Esophagus squamous epithelium (tissue), 5 donors: ENCODE results near the gene LRRN3. TPM values are rescaled to one million over a fixed set of nuclear protein-coding genes. Genes with fewer than 3 reads are reported as not detected.

ENCODE experiments used
- DNase-seq: peaks from one replicate; lab custom pipeline; 2025; lab: John Stamatoyannopoulos, UW
- H3K27ac ChIP-seq, 4 donors: fragments of 200-600 bp; sonication (generic); one replicate each; pipeline ENCODE4 v1.5.1; 2016 to 2019; ENCODE audit warnings: mild to moderate bottlenecking in 1 of 4
- H3K27me3 ChIP-seq, 4 donors: fragments of 200-600 bp; sonication (generic); 1 replicate in 3 of 4; 2 replicates in 1 of 4; pipeline versions ENCODE4 v1.5.1 to v1.6.0; 2017 to 2021; ENCODE audit warnings: antibody characterized with exemption in 1 of 4
- H3K36me3 ChIP-seq, 3 donors: fragments of 200-600 bp; sonication (generic); one replicate each; pipeline ENCODE4 v1.5.1; 2016 to 2019
- H3K4me1 ChIP-seq, 3 donors: fragments of 200-600 bp; sonication (generic); one replicate each; pipeline ENCODE4 v1.5.1; 2017 to 2019
- H3K4me3 ChIP-seq, 4 donors: fragments of 200-600 bp; sonication (generic); 1 replicate in 3 of 4; 2 replicates in 1 of 4; pipeline ENCODE4 v1.5.1; 2016 to 2019; ENCODE audit warnings: mild to moderate bottlenecking in 2 of 4, moderate library complexity in 1 of 4
- H3K9me3 ChIP-seq, 3 donors: fragments of 200-600 bp; sonication (generic); one replicate each; pipeline ENCODE4 v1.5.1; 2016 to 2019
- POLR2A ChIP-seq, 4 donors: fragments of 450-650 bp; IDR thresholded peaks; one replicate each; pipeline ENCODE4 v1.6.1; 2017; ENCODE audit warnings: antibody characterized with exemption in 4 of 4, mild to moderate bottlenecking in 4 of 4, moderate library complexity in 3 of 4
- WGBS, 2 donors: methylation state at CpG; one replicate each; pipeline ENCODE4 v1.1.5; 2018; 5-methylcytosine and 5-hydroxymethylcytosine counted together
- intact Hi-C: fragments of 100-400 bp; cut with DNase I; formaldehyde crosslinking; loops from one replicate; pipeline ENCODE4 v1.15.0; 2022
- total RNA-seq, 4 donors: library from RNA; depleted of rRNA; stranded (reverse); fragments of >200 nt; gene quantifications; one replicate each; pipeline ENCODE4 v1.1.0, GENCODE V29; 2016
- TF ChIP-seq, protein P1 (sequence below), 6 experiments: fragments of 450-650 bp in 4 of 6; fragments of 200-600 bp in 2 of 6; sonication (generic) in 2 of 6; IDR thresholded peaks; one replicate each; pipeline ENCODE4 v1.5.1; 2016 to 2019; ENCODE audit warnings: antibody characterized with exemption in 6 of 6, mild to moderate bottlenecking in 4 of 6, moderate library complexity in 4 of 6
- donor health status: DM: yes; HTN: yes; CAD: no.

Gene LRRN3
- total RNA-seq, 4 donors from 2014 or later = 0.23 to 1.7 TPM; not detected in 2

DNA sequence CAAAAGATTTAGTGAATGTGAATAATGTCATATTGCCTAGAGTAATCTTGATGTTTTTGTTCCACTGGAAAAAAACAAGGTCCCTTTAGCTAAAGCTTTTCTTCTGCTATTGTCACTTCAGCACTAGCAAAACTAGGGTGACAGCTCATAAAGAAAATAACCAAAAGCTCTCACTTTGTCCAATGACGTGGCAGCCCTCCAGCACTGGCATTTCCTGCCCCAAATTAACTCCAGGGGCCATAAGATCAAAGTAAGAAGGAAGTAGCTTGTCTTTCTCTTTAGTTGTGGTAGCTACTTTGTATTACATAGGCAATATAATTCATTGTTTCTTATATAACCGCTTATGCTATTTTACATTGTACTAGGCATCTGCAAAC, 47.3 kb downstream of the LRRN3 start:
- intact Hi-C loops = no loop called here
- H3K27me3 ChIP-seq = no peaks in the 10 kb centered on the region
- H3K4me1 ChIP-seq = peaks cover 0 to 14% (median 4%) of the 10 kb centered on the region in 3 donors
- H3K36me3 ChIP-seq = no peaks in the 10 kb centered on the region
- H3K9me3 ChIP-seq = no peaks in the 10 kb centered on the region
- TF ChIP-seq, protein P1, sequence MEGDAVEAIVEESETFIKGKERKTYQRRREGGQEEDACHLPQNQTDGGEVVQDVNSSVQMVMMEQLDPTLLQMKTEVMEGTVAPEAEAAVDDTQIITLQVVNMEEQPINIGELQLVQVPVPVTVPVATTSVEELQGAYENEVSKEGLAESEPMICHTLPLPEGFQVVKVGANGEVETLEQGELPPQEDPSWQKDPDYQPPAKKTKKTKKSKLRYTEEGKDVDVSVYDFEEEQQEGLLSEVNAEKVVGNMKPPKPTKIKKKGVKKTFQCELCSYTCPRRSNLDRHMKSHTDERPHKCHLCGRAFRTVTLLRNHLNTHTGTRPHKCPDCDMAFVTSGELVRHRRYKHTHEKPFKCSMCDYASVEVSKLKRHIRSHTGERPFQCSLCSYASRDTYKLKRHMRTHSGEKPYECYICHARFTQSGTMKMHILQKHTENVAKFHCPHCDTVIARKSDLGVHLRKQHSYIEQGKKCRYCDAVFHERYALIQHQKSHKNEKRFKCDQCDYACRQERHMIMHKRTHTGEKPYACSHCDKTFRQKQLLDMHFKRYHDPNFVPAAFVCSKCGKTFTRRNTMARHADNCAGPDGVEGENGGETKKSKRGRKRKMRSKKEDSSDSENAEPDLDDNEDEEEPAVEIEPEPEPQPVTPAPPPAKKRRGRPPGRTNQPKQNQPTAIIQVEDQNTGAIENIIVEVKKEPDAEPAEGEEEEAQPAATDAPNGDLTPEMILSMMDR (IDR thresholded peaks at IDR 0.05) = no peak
- TF ChIP-seq POLR2A (IDR thresholded peaks at IDR 0.05) = no peak
- H3K27ac ChIP-seq = peak overlapping the region in 2 of 4 donors; percentile 3 to 4
- WGBS, 2 donors = 24 to 34% methylated on average over 2 of the region's 2 CpGs
- DNase-seq = no peak
- H3K4me3 ChIP-seq = no peak overlapping the region

GRCh38 chr7:111138586-111138985, 47.7 kb downstream of the LRRN3 start:
- Histone ChIP-seq H3K4me3 (no peak overlapping the region), H3K4me1 (peaks cover 0 to 14% (median 4%) of the 10 kb centered on the region in 3 donors), H3K9me3 (no peaks in the 10 kb centered on the region), H3K27ac (peak overlapping the region in 1 of 4 donors; percentile 4), H3K36me3 (no peaks in the 10 kb centered on the region), H3K27me3 (no peaks in the 10 kb centered on the region)
- DNase-seq = no peak
- no peak for TF ChIP-seq POLR2A (IDR thresholded peaks at IDR 0.05)
- TF ChIP-seq, protein P1 (IDR thresholded peaks at IDR 0.05) = no peak
- intact Hi-C loops = no loop called here

DNA sequence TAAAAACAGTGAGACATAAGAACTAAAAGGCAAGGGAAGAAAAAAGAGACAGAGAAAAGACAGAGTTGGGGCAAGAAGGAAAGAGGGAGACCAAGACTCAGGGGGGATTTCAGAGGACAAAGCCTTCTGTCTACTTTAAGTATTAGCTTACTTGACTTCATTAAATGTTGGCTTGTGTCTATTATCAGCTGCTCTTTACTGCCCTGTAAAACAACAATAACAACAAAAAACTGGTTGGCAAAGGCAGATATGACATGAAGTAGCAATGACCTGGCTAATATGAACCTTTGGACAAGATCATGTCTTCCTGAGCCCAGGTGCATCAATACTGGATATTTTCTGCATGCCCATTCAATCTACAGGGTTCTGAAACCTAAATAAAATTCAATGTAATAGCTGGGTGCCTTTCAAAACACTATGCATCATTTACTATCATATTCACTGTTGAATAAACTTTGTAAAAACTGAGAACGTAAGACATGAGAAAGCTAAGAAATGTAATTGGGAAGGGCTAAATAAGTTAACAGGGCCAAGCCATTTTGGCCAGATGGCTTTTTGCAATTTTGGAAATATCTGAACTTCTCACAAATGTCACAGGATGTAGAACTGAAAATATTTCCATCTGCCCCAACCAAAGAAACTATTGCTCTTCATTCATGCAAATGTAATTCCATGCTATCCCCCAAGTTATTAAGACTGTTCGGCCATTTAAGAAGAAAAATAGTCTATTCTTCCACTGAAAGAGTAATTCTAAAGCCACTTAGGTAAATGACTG, 49.4 kb downstream of the LRRN3 start:
- no peak for DNase-seq

DNA sequence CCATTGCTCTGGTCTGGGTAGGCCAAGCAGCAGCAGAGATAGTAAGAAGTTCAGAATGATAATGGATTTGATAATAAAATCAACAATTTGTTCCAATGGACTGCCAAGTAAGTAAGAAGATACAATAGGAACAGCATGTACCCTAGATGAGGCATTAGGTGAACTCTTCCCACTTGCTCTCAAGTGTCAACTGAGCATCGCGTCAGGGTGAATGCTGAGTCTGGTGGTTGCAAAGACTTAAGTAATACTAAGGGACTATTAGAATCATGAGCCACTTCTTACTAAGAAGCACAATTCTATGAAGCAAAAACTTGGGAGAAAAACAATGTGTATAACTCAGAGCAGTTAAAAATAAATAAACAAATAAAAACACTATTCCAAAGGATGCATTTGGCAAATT, 54.5 kb downstream of the LRRN3 start:
- Histone ChIP-seq H3K36me3 (no peaks in the 10 kb centered on the region), H3K9me3 (no peaks in the 10 kb centered on the region), H3K27ac (no peak overlapping the region), H3K4me3 (no peak overlapping the region), H3K27me3 (no peaks in the 10 kb centered on the region), H3K4me1 (no peaks in the 10 kb centered on the region)
- no peak for TF ChIP-seq POLR2A (IDR thresholded peaks at IDR 0.05)
- TF ChIP-seq, protein P1 (IDR thresholded peaks at IDR 0.05) = no peak
- intact Hi-C loops = no loop called here
- 96 to 100% methylated on average over 2 of the region's 2 CpGs for WGBS, 2 donors
- DNase-seq = no peak

More for the DNA sequence above, 49.4 kb downstream of the LRRN3 start:
- Histone ChIP-seq H3K4me1 (peaks cover 0 to 14% (median 4%) of the 10 kb centered on the region in 3 donors), H3K36me3 (no peaks in the 10 kb centered on the region), H3K27ac (no peak overlapping the region), H3K27me3 (no peaks in the 10 kb centered on the region), H3K4me3 (no peak overlapping the region), H3K9me3 (no peaks in the 10 kb centered on the region)
- intact Hi-C loops = no loop called here
- 75 to 88% methylated on average over 2 of the region's 2 CpGs for WGBS, 2 donors
- TF ChIP-seq, protein P1 (IDR thresholded peaks at IDR 0.05) = no peak
- TF ChIP-seq POLR2A (IDR thresholded peaks at IDR 0.05) = no peak

- Histone ChIP-seq H3K27me3 (no peaks in the 10 kb centered on the region), H3K36me3 (no peaks in the 10 kb centered on the region), H3K27ac (no peak overlapping the region), H3K4me3 (no peak overlapping the region), H3K4me1 (no peaks in the 10 kb centered on the region), H3K9me3 (no peaks in the 10 kb centered on the region)
- intact Hi-C loops = no loop called here
- no peak for TF ChIP-seq POLR2A (IDR thresholded peaks at IDR 0.05)
- TF ChIP-seq, protein P1 (IDR thresholded peaks at IDR 0.05) = no peak
- DNase-seq = no peak
Measured at GRCh38 chr7:111146136-111146535, 55.2 kb downstream of the LRRN3 start.
